ENCODE results near the gene CAPN12.

DNA sequence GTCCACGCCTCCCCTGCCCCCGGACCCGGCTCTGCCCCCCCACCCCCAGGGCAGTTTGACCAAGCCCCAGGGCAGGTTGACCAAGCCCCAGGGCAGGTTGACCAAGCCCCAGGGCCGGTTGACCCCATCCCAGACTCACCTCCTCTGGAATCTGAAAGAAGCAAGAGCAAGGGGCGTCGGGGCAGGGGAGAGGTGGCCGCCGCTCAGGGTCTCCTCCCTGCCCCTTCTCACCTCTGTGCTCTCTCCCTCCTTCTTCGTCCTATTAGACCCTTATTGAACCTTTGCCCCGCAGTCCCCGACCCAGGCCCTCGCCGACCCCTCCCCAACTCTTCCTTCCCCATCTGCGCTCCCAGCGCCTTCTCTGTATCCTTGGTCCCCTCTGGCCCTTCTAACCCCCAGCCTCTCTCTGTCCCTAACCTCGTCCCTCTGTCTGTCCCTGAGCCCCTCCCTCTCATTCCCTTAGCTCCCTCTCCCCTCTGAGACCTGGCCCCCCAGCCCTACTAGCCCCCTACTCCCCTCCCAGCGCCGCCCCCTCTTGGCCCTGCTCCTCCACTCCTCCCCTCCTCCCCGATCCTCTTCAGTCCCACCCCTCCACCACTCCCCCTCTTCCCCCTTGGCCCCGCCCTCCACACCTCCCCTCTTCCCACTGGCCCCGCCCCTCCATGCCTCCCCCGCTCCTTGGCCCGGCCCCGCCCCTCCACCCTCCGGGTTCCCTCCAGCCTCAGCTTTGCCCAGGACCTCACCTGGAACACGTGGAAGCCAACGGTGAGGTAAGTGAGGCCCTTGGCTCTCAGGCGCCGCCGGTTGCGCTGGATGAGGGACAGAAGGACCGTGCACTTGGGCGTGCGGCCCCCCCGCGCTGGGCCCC is 7.6 kb downstream of the CAPN12 start:
- TF ChIP-seq, protein P1, sequence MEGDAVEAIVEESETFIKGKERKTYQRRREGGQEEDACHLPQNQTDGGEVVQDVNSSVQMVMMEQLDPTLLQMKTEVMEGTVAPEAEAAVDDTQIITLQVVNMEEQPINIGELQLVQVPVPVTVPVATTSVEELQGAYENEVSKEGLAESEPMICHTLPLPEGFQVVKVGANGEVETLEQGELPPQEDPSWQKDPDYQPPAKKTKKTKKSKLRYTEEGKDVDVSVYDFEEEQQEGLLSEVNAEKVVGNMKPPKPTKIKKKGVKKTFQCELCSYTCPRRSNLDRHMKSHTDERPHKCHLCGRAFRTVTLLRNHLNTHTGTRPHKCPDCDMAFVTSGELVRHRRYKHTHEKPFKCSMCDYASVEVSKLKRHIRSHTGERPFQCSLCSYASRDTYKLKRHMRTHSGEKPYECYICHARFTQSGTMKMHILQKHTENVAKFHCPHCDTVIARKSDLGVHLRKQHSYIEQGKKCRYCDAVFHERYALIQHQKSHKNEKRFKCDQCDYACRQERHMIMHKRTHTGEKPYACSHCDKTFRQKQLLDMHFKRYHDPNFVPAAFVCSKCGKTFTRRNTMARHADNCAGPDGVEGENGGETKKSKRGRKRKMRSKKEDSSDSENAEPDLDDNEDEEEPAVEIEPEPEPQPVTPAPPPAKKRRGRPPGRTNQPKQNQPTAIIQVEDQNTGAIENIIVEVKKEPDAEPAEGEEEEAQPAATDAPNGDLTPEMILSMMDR (conservative IDR thresholded peaks at IDR 0.05; ENCODE audit: low read length) = no peak
- no peak for TF ChIP-seq EZH2phosphoT487 (IDR thresholded peaks at IDR 0.05; ENCODE audit: borderline replicate concordance)
